Measurements from ENCODE around the gene SLC16A3. TPM values are rescaled to one million over a fixed set of nuclear protein-coding genes. Genes with fewer than 3 reads are reported as not detected.

The SLC16A3 gene
- total and polyA plus RNA-seq, 2 experiments from 2014 or later = 3.5 to 10.6 TPM

GRCh38 chr17:82186221-82186620 is 42.6 kb upstream of the SLC16A3 start (continued):
- TF ChIP-seq EZH2 (IDR thresholded peaks at IDR 0.05; ENCODE audit: low read depth, unreplicated experiment) = no peak
- TF ChIP-seq REST (IDR thresholded peaks at IDR 0.05; ENCODE audit: unreplicated experiment) = no peak
- no peak for TF ChIP-seq ETS1 (IDR thresholded peaks at IDR 0.05)
- no peak for TF ChIP-seq JUNB (IDR thresholded peaks at IDR 0.05; ENCODE audit: unreplicated experiment)
- TF ChIP-seq CTCF (conservative IDR thresholded peaks at IDR 0.05; ENCODE audit: low read depth in 2 of 2) = no peak
- TF ChIP-seq NANOG (IDR thresholded peaks at IDR 0.05; ENCODE audit: borderline replicate concordance) = no peak
- no peak for TF ChIP-seq POLR2AphosphoS5 (IDR thresholded peaks at IDR 0.05; ENCODE audit: low read depth)
- no peak for TF ChIP-seq CREB1 (CRISPR knock-in tag; IDR thresholded peaks at IDR 0.05; ENCODE audit: low read depth)

- H3K36me3 Mint-ChIP-seq (ENCODE audit: low read depth) = peaks cover 5% of the 10 kb centered on the region; the same call in 2 of the 3 replicates
- Histone ChIP-seq H3F3A (replicated peaks; ENCODE audit: low read depth) (no peaks in the 10 kb centered on the region), H2AFZ (no peak overlapping the region), H3K36me3 (ENCODE audit: insufficient read depth) (no peaks in the 10 kb centered on the region), H4K20me1 (replicated peaks; ENCODE audit: insufficient read depth) (no peaks in the 10 kb centered on the region; the same call in 1 of the 2 replicates), H3K4me2 (no peak overlapping the region), H3K79me2 (replicated peaks; ENCODE audit: insufficient read depth) (no peaks in the 10 kb centered on the region), H3K9me2 (ENCODE audit: insufficient read depth) (no peaks in the 10 kb centered on the region), H3K27me3 (ENCODE audit: insufficient read depth) (no peaks in the 10 kb centered on the region), H3K4me3 (no peak overlapping the region), H3K4me1 (ENCODE audit: insufficient read depth) (no peaks in the 10 kb centered on the region), H3K27ac (ENCODE audit: low read depth) (no peak overlapping the region)
- H3K27ac Mint-ChIP-seq = no peak overlapping the region
- peaks cover 6% of the 10 kb centered on the region for H3K27me3 Mint-ChIP-seq (ENCODE audit: insufficient read depth, low read depth, poor library complexity)
- DNase-seq (ENCODE audit: low spot score) = no peak
- H3K4me3 Mint-ChIP-seq = no peak overlapping the region
- H3K9me3 Mint-ChIP-seq = no peaks in the 10 kb centered on the region; the same call in 2 of the 3 replicates
- H3K4me1 Mint-ChIP-seq = no peaks in the 10 kb centered on the region
- ATAC-seq = no peak
- TF ChIP-seq POLR2AphosphoS5 (IDR thresholded peaks at IDR 0.05; ENCODE audit: low read depth) = no peak
- TF ChIP-seq EZH2phosphoT487 (IDR thresholded peaks at IDR 0.05; ENCODE audit: unreplicated experiment) = no peak
- no peak for TF ChIP-seq ZNF114 (CRISPR knock-in tag; IDR thresholded peaks at IDR 0.05)
- no peak for TF ChIP-seq ZNF462 (CRISPR knock-in tag; IDR thresholded peaks at IDR 0.05)
These were observed 41.3 kb upstream of the SLC16A3 start for GRCh38 chr17:82187500-82187899.

Data from GM23338 (cell line).